B cell (primary cell): ENCODE measurements around the gene ITPR1. TPM values are rescaled to one million over a fixed set of nuclear protein-coding genes. Genes with fewer than 3 reads are reported as not detected.

Experiments used
- ATAC-seq: fragments of 200-7000 bp; cut with Tn5 transposase; one replicate; pipeline ENCODE4 v1.10.0; 2021; ENCODE audit warnings: low read depth, mild to moderate bottlenecking, moderate number of reproducible peaks, moderate library complexity
- CTCF ChIA-PET: fragments of 350-600 bp; sonication (Branson Sonifier 250); formaldehyde crosslinking; loops from one replicate; lab custom pipeline; 2021; ENCODE audit warnings: antibody characterized with exemption, inconsistent platforms; lab: Charles Lee
- POLR2A ChIA-PET: fragments of 350-600 bp; sonication (Branson Sonifier 250); formaldehyde crosslinking; loops from one replicate; lab custom pipeline; 2021; ENCODE audit warnings: antibody characterized with exemption; lab: Charles Lee
- DNase-seq: peaks from one replicate; pipeline ENCODE4 v3.0.0; 2013
- H2AFZ ChIP-seq: 2 replicates; pipeline ENCODE4 v1.6.1; 2012; ENCODE audit warnings: mild to moderate bottlenecking, low read depth, low read length; ENCODE audit not compliant: insufficient read depth, poor library complexity, severe bottlenecking
- H3K27ac ChIP-seq, 2 donors: 1 replicate in 1 of 2; 2 replicates in 1 of 2; pipeline ENCODE4 v1.5.1; 2012 to 2013; ENCODE audit warnings: low read length in 2 of 2, mild to moderate bottlenecking in 2 of 2, moderate library complexity in 1 of 2
- H3K27me3 ChIP-seq, 4 experiments: fragments of 200-600 bp in 1 of 4; sonication (generic) in 1 of 4; replicated peaks in 1 of 4; 1 replicate in 2 of 4; 2 replicates in 2 of 4; pipeline versions ENCODE4 v1.6.1 to v1.7.0; 2013 to 2016; ENCODE audit warnings: low read length in 3 of 4, mild to moderate bottlenecking in 2 of 4, mixed read lengths in 1 of 4, moderate library complexity in 1 of 4; ENCODE audit not compliant: insufficient read depth in 4 of 4, control insufficient read depth in 3 of 4; ENCODE audit errors: control extremely low read depth in 1 of 4
- H3K36me3 ChIP-seq, 2 experiments: replicated peaks in 1 of 2; 1 replicate in 1 of 2; 2 replicates in 1 of 2; pipeline versions ENCODE4 v1.6.1 to v1.7.1; 2013; ENCODE audit warnings: low read length in 1 of 2; ENCODE audit not compliant: insufficient read depth in 2 of 2, control insufficient read depth in 1 of 2; ENCODE audit errors: control extremely low read depth in 1 of 2, extremely low read depth in 1 of 2
- H3K4me1 ChIP-seq, 2 donors: fragments of 200-600 bp in 1 of 2; sonication (generic) in 1 of 2; 1 replicate in 1 of 2; 2 replicates in 1 of 2; pipeline versions ENCODE4 v1.5.1 to v1.6.1; 2013 to 2017; ENCODE audit warnings: low read length in 2 of 2; ENCODE audit not compliant: control insufficient read depth in 2 of 2, insufficient read depth in 2 of 2
- H3K4me2 ChIP-seq: replicated peaks from 2 replicates; pipeline ENCODE3; 2012; ENCODE audit warnings: mild to moderate bottlenecking, low read depth, low read length; ENCODE audit not compliant: poor library complexity, severe bottlenecking
- H3K4me3 ChIP-seq, 5 experiments: fragments of 200-600 bp in 1 of 5; sonication (generic) in 1 of 5; 1 replicate in 3 of 5; 2 replicates in 2 of 5; pipeline versions ENCODE4 v1.5.1 to v1.7.0; 2011 to 2016; ENCODE audit warnings: low read length in 4 of 5, mild to moderate bottlenecking in 4 of 5, low read depth in 2 of 5, control low read depth in 1 of 5, moderate library complexity in 1 of 5; ENCODE audit not compliant: insufficient read depth in 1 of 5; ENCODE audit errors: control extremely low read depth in 1 of 5, extremely low read depth in 1 of 5
- H3K79me2 ChIP-seq: fragments of 200-600 bp; sonication (generic); one replicate; pipeline ENCODE4 v1.6.0; 2016; ENCODE audit warnings: low read length; ENCODE audit not compliant: control insufficient read depth, insufficient read depth
- H3K9ac ChIP-seq: fragments of 200-600 bp; sonication (generic); 2 replicates; pipeline ENCODE4 v1.6.1; 2017; ENCODE audit warnings: mild to moderate bottlenecking, low read length, moderate library complexity
- H3K9me3 ChIP-seq, 3 donors: one replicate each; pipeline versions ENCODE4 v1.6.1 to v1.7.1; 2013; ENCODE audit warnings: low read length in 2 of 3; ENCODE audit not compliant: control insufficient read depth in 2 of 3, insufficient read depth in 1 of 3; ENCODE audit errors: control extremely low read depth in 1 of 3
- H4K20me1 ChIP-seq: 2 replicates; pipeline ENCODE4 v1.6.0; 2012; ENCODE audit warnings: mild to moderate bottlenecking, low read length; ENCODE audit not compliant: insufficient read depth, control insufficient read depth, poor library complexity, severe bottlenecking
- H3K27ac Mint-ChIP-seq: one replicate; pipeline ENCODE4 v1.8.0; 2021; ENCODE audit warnings: mixed read lengths
- H3K27me3 Mint-ChIP-seq: one replicate; pipeline ENCODE4 v1.8.0; 2021; ENCODE audit warnings: mixed read lengths
- H3K4me1 Mint-ChIP-seq: one replicate; pipeline ENCODE4 v1.8.0; 2021; ENCODE audit warnings: mixed read lengths
- H3K4me3 Mint-ChIP-seq: one replicate; pipeline ENCODE4 v1.8.0; 2021; ENCODE audit warnings: mixed read lengths
- H3K9me3 Mint-ChIP-seq: one replicate; pipeline ENCODE4 v1.8.0; 2022; ENCODE audit warnings: mixed read lengths; ENCODE audit not compliant: insufficient read depth
- CTCF ChIP-seq: fragments of 200-600 bp; IDR thresholded peaks from one replicate; pipeline ENCODE4 v1.8.0; 2022; ENCODE audit warnings: antibody characterized with exemption, mild to moderate bottlenecking
- EZH2 ChIP-seq: IDR thresholded peaks from 2 replicates; pipeline ENCODE4 v1.6.1; 2012; ENCODE audit warnings: borderline replicate concordance, low read depth, mild to moderate bottlenecking, moderate library complexity, low read length; ENCODE audit not compliant: insufficient read depth, poor library complexity, severe bottlenecking
- WGBS: methylation state at CpG from one replicate; pipeline ENCODE4 v1.1.5; 2013; ENCODE audit warnings: missing lambda C conversion rate; ENCODE audit not compliant: insufficient coverage; 5-methylcytosine and 5-hydroxymethylcytosine counted together
- intact Hi-C: fragments of 100-400 bp; cut with micrococcal nuclease; formaldehyde crosslinking; loops from one replicate; pipeline ENCODE4 v1.10.0; 2022
- polyA plus RNA-seq: library from polyadenylated mRNA; depleted of rRNA; stranded (reverse); fragments of >200 nt; gene quantifications from 2 replicates; pipeline ENCODE4 v1.2.3, GENCODE V29; 2012
- total RNA-seq, 2 donors: library from RNA; stranded (reverse); fragments of 120-200 nt in 1 of 2; gene quantifications; 1 replicate in 1 of 2; 2 replicates in 1 of 2; pipeline versions ENCODE4 v1.2.3 to v1.2.4, GENCODE V29; 2013 to 2022

The ITPR1 gene
- total and polyA plus RNA-seq, 2 donors (not counting 1 experiment from before 2014, with no cell fraction given): 64.0 to 332 TPM

- WGBS: 67% methylated on average over 15 of the region's 20 CpGs
- H3K4me1 Mint-ChIP-seq: peaks cover 64% of the 10 kb centered on the region
- H3K27me3 Mint-ChIP-seq: no peaks in the 10 kb centered on the region
- Histone ChIP-seq H2AFZ (no peak overlapping the region), H3K27ac (no peak overlapping the region), H3K4me3 (no peak overlapping the region), H3K9me3 (no peaks in the 10 kb centered on the region), H3K36me3 (peaks cover 5 to 58% of the 10 kb centered on the region in 2 experiments), H3K27me3 (no peaks in the 10 kb centered on the region), H3K79me2 (no peaks in the 10 kb centered on the region), H3K9ac (no peak overlapping the region), H3K4me2 (no peak overlapping the region), H3K4me1 (peaks cover 51 to 59% of the 10 kb centered on the region in 2 donors), H4K20me1 (peaks cover 90% of the 10 kb centered on the region)
- DNase-seq (no peak), ATAC-seq (no peak)
- CTCF ChIA-PET: interaction anchor here (0.7 to 4.0 kb wide), 5 partner anchors 11 to 231 kb away, joined by 3 to 17 read pairs (median 4); partner anchors contain the start of gene BHLHE40
- intact Hi-C loops: loop anchor here (5.0 to 10.0 kb wide), 2 partner anchors 112 to 231 kb away; no protein-coding TSS in a partner anchor
- no peaks in the 10 kb centered on the region for H3K9me3 Mint-ChIP-seq
- H3K27ac Mint-ChIP-seq: no peak overlapping the region
- H3K4me3 Mint-ChIP-seq: peak overlapping the region; percentile 47
- no peak for TF ChIP-seq CTCF
- no peak for TF ChIP-seq EZH2
- POLR2A ChIA-PET: no interaction called here
These were observed 333.3 kb downstream of the ITPR1 start for GRCh38 chr3:4826237-4827100.

- H3K9me3 ChIP-seq: no peaks in the 10 kb centered on the region
- H3K27ac ChIP-seq: no peak overlapping the region
- Mint-ChIP-seq H3K4me3 (no peak overlapping the region), H3K4me1 (peaks cover 72% of the 10 kb centered on the region), H3K27me3 (no peaks in the 10 kb centered on the region), H3K9me3 (no peaks in the 10 kb centered on the region), H3K27ac (no peak overlapping the region)
- peaks cover 89% of the 10 kb centered on the region for H4K20me1 ChIP-seq
- H3K4me2 ChIP-seq: no peak overlapping the region
- H3K79me2 ChIP-seq: no peaks in the 10 kb centered on the region
- ATAC-seq (no peak), DNase-seq (no peak)
- no peaks in the 10 kb centered on the region for H3K27me3 ChIP-seq
- CTCF ChIA-PET: interaction anchor here (0.8 to 4.0 kb wide), 9 partner anchors 10 to 229 kb away, joined by 3 to 17 read pairs (median 4); no protein-coding TSS in a partner anchor
- H3K4me3 ChIP-seq: no peak overlapping the region
- no peak for TF ChIP-seq CTCF
- TF ChIP-seq EZH2: no peak
- peaks cover 5 to 50% of the 10 kb centered on the region in 2 experiments for H3K36me3 ChIP-seq
- POLR2A ChIA-PET: interaction anchor here (1.3 kb wide), 1 partner anchor 12 kb away, joined by 3 read pairs; no protein-coding TSS in a partner anchor
- 87% methylated on average over 5 of the region's 8 CpGs for WGBS
- H3K4me1 ChIP-seq: peaks cover 56 to 59% of the 10 kb centered on the region in 2 donors
- no peak overlapping the region for H3K9ac ChIP-seq
- intact Hi-C loops: loop anchor here (5.0 to 10.0 kb wide), 2 partner anchors 113 to 230 kb away; no protein-coding TSS in a partner anchor
- H2AFZ ChIP-seq: no peak overlapping the region
These were observed 334.6 kb downstream of the ITPR1 start for GRCh38 chr3:4827767-4828166.
